Measurements from ENCODE around the gene NRCAM. TPM values are rescaled to one million over a fixed set of nuclear protein-coding genes. Genes with fewer than 3 reads are reported as not detected.

The NRCAM gene
- total and polyA plus RNA-seq, 2 of the 8 experiments (the other 6 are each of a cell fraction or from before 2014, with no cell fraction given): 2.7 to 3.8 TPM

- no peak for TF ChIP-seq POLR2A (IDR thresholded peaks at IDR 0.05; ENCODE audit: control extremely low read depth in 1 of 2, low read depth in 2 of 2, low read length in 2 of 2)
Measured at GRCh38 chr7:108109221-108109908, 346.9 kb downstream of the NRCAM start (continued).

Data from H1 (cell line).